BJ (cell line): ENCODE measurements around the gene RPGRIP1. TPM values are rescaled to one million over a fixed set of nuclear protein-coding genes. Genes with fewer than 3 reads are reported as not detected.

Experiments used
- CTCF ChIA-PET: fragments of 350-600 bp; formaldehyde crosslinking; extraction: SDS; loops from one replicate; lab custom pipeline; 2021; ENCODE audit warnings: antibody characterized with exemption, inconsistent platforms; lab: Yijun Ruan, JAX
- POLR2A ChIA-PET: fragments of 300-600 bp; sonication (Branson Sonifier 250); formaldehyde crosslinking; extraction: SDS; loops from one replicate; lab custom pipeline; 2021; ENCODE audit warnings: antibody characterized with exemption; lab: Charles Lee
- DNase-seq: peaks from one replicate; pipeline ENCODE4 v3.0.0-alpha.2; 2011; ENCODE audit warnings: low read depth
- H3K27me3 ChIP-seq: 2 replicates; pipeline ENCODE4 v1.6.0; 2011; ENCODE audit warnings: low read length; ENCODE audit not compliant: control insufficient read depth, insufficient read depth
- H3K36me3 ChIP-seq: 2 replicates; pipeline ENCODE4 v1.5.1; 2011; ENCODE audit warnings: low read length; ENCODE audit not compliant: control insufficient read depth, insufficient read depth
- H3K4me3 ChIP-seq: 2 replicates; pipeline ENCODE4 v1.5.1; 2011; ENCODE audit warnings: low read depth, mild to moderate bottlenecking, control low read depth, low read length
- CTCF ChIP-seq: IDR thresholded peaks from 2 replicates; pipeline ENCODE4 v1.5.1; 2011; ENCODE audit warnings: low read depth, mild to moderate bottlenecking, control low read depth, inconsistent platforms, low read length, moderate library complexity; ENCODE audit not compliant: insufficient read depth
- polyA plus RNA-seq: library from polyadenylated mRNA; depleted of rRNA; stranded (reverse); fragments of >200 nt; gene quantifications from 2 replicates; pipeline ENCODE4 v1.2.3, GENCODE V29; 2011

Gene RPGRIP1
- polyA plus RNA-seq, 1 experiment = not detected

GRCh38 chr14:21309238-21309636 is 29.4 kb downstream of the RPGRIP1 start:
- no peaks in the 10 kb centered on the region for H3K36me3 ChIP-seq
- no peak overlapping the region for H3K4me3 ChIP-seq
- TF ChIP-seq CTCF = no peak
- no peak for DNase-seq
- H3K27me3 ChIP-seq = peaks cover 5% of the 10 kb centered on the region; the same call in 1 of the 2 replicates
- ChIA-PET POLR2A (no interaction called here), CTCF (interaction anchor here (0.9 to 1.2 kb wide), 3 partner anchors 10 to 18 kb away, joined by 3 read pairs; no protein-coding TSS in a partner anchor)

GRCh38 chr14:21309956-21310355 is 30.1 kb downstream of the RPGRIP1 start:
- ChIA-PET CTCF (interaction anchor here (0.9 to 1.2 kb wide), 3 partner anchors 9 to 18 kb away, joined by 3 read pairs; no protein-coding TSS in a partner anchor), POLR2A (no interaction called here)
- Histone ChIP-seq H3K36me3 (no peaks in the 10 kb centered on the region), H3K4me3 (no peak overlapping the region), H3K27me3 (peaks cover 5% of the 10 kb centered on the region; the same call in 1 of the 2 replicates)
- no peak for DNase-seq
- TF ChIP-seq CTCF = no peak

GRCh38 chr14:21311614-21312013 is 31.7 kb downstream of the RPGRIP1 start:
- Histone ChIP-seq H3K36me3 (no peaks in the 10 kb centered on the region), H3K27me3 (peaks cover 5% of the 10 kb centered on the region; the same call in 1 of the 2 replicates), H3K4me3 (no peak overlapping the region)
- DNase-seq = no peak
- POLR2A ChIA-PET = no interaction called here
- no peak for TF ChIP-seq CTCF
- CTCF ChIA-PET = interaction anchor here (0.7 kb wide), 1 partner anchor 14 kb away, joined by 3 read pairs; no protein-coding TSS in a partner anchor

- ChIA-PET CTCF (no interaction called here), POLR2A (no interaction called here)
- TF ChIP-seq CTCF = no peak
- Histone ChIP-seq H3K27me3 (peaks cover 6% of the 10 kb centered on the region; the same call in 1 of the 2 replicates), H3K4me3 (no peak overlapping the region), H3K36me3 (no peaks in the 10 kb centered on the region)
- DNase-seq = no peak
Measured at GRCh38 chr14:21313512-21313911, 33.6 kb downstream of the RPGRIP1 start.

- TF ChIP-seq CTCF = no peak
- ChIA-PET POLR2A (no interaction called here), CTCF (interaction anchor here (0.6 kb wide), 1 partner anchor 60 kb away, joined by 3 read pairs; no protein-coding TSS in a partner anchor)
- no peak for DNase-seq
- Histone ChIP-seq H3K27me3 (peaks cover 8% of the 10 kb centered on the region; the same call in 1 of the 2 replicates), H3K4me3 (no peak overlapping the region), H3K36me3 (no peaks in the 10 kb centered on the region)
Measured at GRCh38 chr14:21317398-21317797, 37.5 kb downstream of the RPGRIP1 start.
